Nephron (organoid): ENCODE results near the gene AFG1L.
A peak's percentile ranks its signal among the peaks of the same experiment; 100 is the strongest.

Source experiments
- H3K27ac Mint-ChIP-seq, 3 experiments: 2 replicates each; pipeline ENCODE4 v1.8.0; 2020; ENCODE audit warnings: mixed read lengths in 3 of 3, mild to moderate bottlenecking in 2 of 3, moderate library complexity in 1 of 3
- H3K27me3 Mint-ChIP-seq: 2 replicates; pipeline ENCODE4 v1.8.0; 2021; ENCODE audit warnings: low read depth, mild to moderate bottlenecking, moderate library complexity, mixed read lengths
- H3K36me3 Mint-ChIP-seq: 2 replicates; pipeline ENCODE4 v1.8.0; 2020; ENCODE audit warnings: low read depth, mixed read lengths
- H3K4me1 Mint-ChIP-seq: 2 replicates; pipeline ENCODE4 v1.8.0; 2020; ENCODE audit warnings: mixed read lengths
- H3K4me3 Mint-ChIP-seq, 3 experiments: 2 replicates each; pipeline ENCODE4 v1.8.0; 2020; ENCODE audit warnings: mild to moderate bottlenecking in 3 of 3, mixed read lengths in 3 of 3, moderate library complexity in 2 of 3
- H3K9me3 Mint-ChIP-seq: 2 replicates; pipeline ENCODE4 v1.8.0; 2020; ENCODE audit warnings: mixed read lengths
- CTCF ChIP-seq, 3 experiments: fragments of 200-600 bp; sonication (generic); IDR thresholded peaks; one replicate each; pipeline ENCODE4 v1.5.0; 2021; ENCODE audit warnings: antibody characterized with exemption in 3 of 3; ENCODE audit not compliant: unreplicated experiment in 3 of 3

The AFG1L gene

GRCh38 chr6:108518714-108519576, 224.1 kb downstream of the AFG1L start:
- no peaks in the 10 kb centered on the region for H3K27me3 Mint-ChIP-seq
- peaks cover 12% of the 10 kb centered on the region for H3K4me1 Mint-ChIP-seq
- no peak overlapping the region for H3K27ac Mint-ChIP-seq
- TF ChIP-seq CTCF (IDR thresholded peaks at IDR 0.05; ENCODE audit: unreplicated experiment in 3 of 3): peak in 2 of 3 experiments; percentile 11 to 25
- H3K4me3 Mint-ChIP-seq: no peak overlapping the region
- peaks cover 6% of the 10 kb centered on the region for H3K9me3 Mint-ChIP-seq
- H3K36me3 Mint-ChIP-seq: peaks cover 6% of the 10 kb centered on the region

GRCh38 chr6:108521616-108522107, 226.8 kb downstream of the AFG1L start:
- H3K9me3 Mint-ChIP-seq: no peaks in the 10 kb centered on the region
- no peaks in the 10 kb centered on the region for H3K36me3 Mint-ChIP-seq
- no peak overlapping the region for H3K27ac Mint-ChIP-seq
- TF ChIP-seq CTCF (IDR thresholded peaks at IDR 0.05; ENCODE audit: unreplicated experiment in 3 of 3): no peak
- H3K4me3 Mint-ChIP-seq: no peak overlapping the region
- no peaks in the 10 kb centered on the region for H3K27me3 Mint-ChIP-seq
- H3K4me1 Mint-ChIP-seq: peaks cover 18% of the 10 kb centered on the region

- Mint-ChIP-seq H3K4me1 (peaks cover 18% of the 10 kb centered on the region), H3K4me3 (no peak overlapping the region), H3K9me3 (no peaks in the 10 kb centered on the region), H3K27ac (no peak overlapping the region), H3K27me3 (no peaks in the 10 kb centered on the region), H3K36me3 (no peaks in the 10 kb centered on the region)
- no peak for TF ChIP-seq CTCF (IDR thresholded peaks at IDR 0.05; ENCODE audit: unreplicated experiment in 3 of 3)
These were observed 228.8 kb downstream of the AFG1L start for GRCh38 chr6:108523697-108524096.

DNA sequence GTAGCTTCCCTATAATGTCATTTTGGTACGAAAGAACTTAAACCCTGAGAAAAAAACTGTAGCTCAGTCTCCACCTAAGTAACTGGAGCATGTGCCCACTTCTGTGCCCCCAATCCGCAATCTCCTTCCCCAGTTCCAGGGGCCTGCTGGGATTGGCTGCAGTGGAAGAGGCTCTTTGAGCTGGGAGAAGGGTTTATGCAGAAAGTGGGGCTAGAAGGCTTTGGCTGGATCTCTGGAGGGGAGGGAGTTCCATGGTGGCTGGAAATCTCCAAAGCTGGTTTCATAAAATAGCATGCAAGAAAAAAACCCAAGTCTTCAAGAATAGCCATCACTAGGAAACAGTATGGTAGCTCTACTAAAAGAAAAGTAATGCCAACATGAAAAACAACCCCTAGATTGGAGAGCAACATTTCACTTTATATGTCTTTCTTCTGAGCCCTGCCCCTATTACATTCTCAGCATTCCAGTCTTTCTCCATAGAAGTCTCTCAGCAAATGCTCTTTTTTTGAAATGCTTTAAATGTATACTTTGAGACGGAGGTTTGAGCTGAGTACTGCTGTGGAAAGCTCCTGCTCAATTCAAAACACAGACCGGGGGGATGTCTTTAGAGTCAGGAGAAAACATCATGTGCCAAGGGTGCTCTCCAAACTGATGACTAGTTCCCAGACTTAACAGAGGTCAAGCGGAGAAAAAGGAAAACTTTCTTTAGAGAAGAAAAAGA, 229.8 kb downstream of the AFG1L start:
- peaks cover 18% of the 10 kb centered on the region for H3K4me1 Mint-ChIP-seq
- no peaks in the 10 kb centered on the region for H3K36me3 Mint-ChIP-seq
- no peak overlapping the region for H3K4me3 Mint-ChIP-seq
- TF ChIP-seq CTCF (IDR thresholded peaks at IDR 0.05; ENCODE audit: unreplicated experiment in 3 of 3): no peak
- no peaks in the 10 kb centered on the region for H3K9me3 Mint-ChIP-seq
- peak overlapping the region; percentile 27 to 64 (median 31) for H3K27ac Mint-ChIP-seq
- H3K27me3 Mint-ChIP-seq: no peaks in the 10 kb centered on the region

- no peak overlapping the region for H3K27ac Mint-ChIP-seq
- no peak overlapping the region for H3K4me3 Mint-ChIP-seq
- H3K9me3 Mint-ChIP-seq: no peaks in the 10 kb centered on the region
- TF ChIP-seq CTCF (IDR thresholded peaks at IDR 0.05; ENCODE audit: unreplicated experiment in 3 of 3): peak; percentile 81 to 83 (median 81)
- H3K27me3 Mint-ChIP-seq: no peaks in the 10 kb centered on the region
- no peaks in the 10 kb centered on the region for H3K36me3 Mint-ChIP-seq
- peaks cover 14% of the 10 kb centered on the region for H3K4me1 Mint-ChIP-seq
These were observed 231.9 kb downstream of the AFG1L start for GRCh38 chr6:108526739-108527174.
